ENCODE data around the gene DSC2. TPM values are rescaled to one million over a fixed set of nuclear protein-coding genes. Genes with fewer than 3 reads are reported as not detected.

The DSC2 gene
- total and polyA plus RNA-seq, 2 of the 8 experiments (the other 6 are each of a cell fraction or from before 2014, with no cell fraction given) = 4.6 to 39.7 TPM

DNA sequence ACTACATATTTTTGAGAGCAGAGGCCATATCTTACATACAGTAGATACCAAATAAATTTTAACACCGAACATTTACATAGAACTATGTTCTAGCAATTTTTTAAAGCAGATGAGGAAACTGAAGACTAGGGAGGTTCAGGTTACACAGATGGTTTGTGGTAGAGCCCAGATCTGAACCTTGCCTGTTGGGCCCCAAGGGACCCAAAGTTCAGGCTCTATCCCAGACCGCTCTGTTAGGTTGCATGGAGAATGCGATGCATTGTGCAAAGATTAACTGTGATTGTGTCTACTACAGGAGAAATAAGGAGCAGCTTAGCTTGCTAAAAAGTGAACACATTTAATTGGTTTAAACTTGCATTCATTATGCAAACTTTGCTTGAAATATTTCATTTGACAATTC is 43.3 kb downstream of the DSC2 start:
- 92% methylated on average over 3 of the region's 3 CpGs; no CpG with 5 or more reads in 1 of the 2 experiments for WGBS, 2 experiments (ENCODE audit: extremely low coverage in 1 of 2, insufficient coverage in 1 of 2, insufficient read length in 1 of 2, insufficient replicate concordance in 2 of 2, low coverage in 1 of 2, low lambda C conversion rate in 2 of 2, missing lambda C conversion rate in 1 of 2)
- H3K23ac ChIP-seq (ENCODE audit: insufficient read length) = no peak overlapping the region

More for the DNA sequence above, 43.3 kb downstream of the DSC2 start:
- peaks cover 0 to 2% of the 10 kb centered on the region in 2 experiments; a peak in 1 of 4 replicates for H3K9me3 ChIP-seq (ENCODE audit: insufficient read depth in 2 of 2, low read depth in 1 of 2, low read length in 1 of 2)
- no peak overlapping the region for H2BK20ac ChIP-seq (ENCODE audit: low read length)
- no peak overlapping the region for H3K4me3 ChIP-seq (ENCODE audit: extremely low read depth in 1 of 4, insufficient read depth in 2 of 4, low read depth in 3 of 4, low read length in 4 of 4)
- no peaks in the 10 kb centered on the region for H3K36me3 ChIP-seq (ENCODE audit: control insufficient read depth in 2 of 4, insufficient read depth in 4 of 4, low read length in 3 of 4)
- H2BK12ac ChIP-seq (ENCODE audit: low read depth, low read length) = no peak overlapping the region
- H2BK5ac ChIP-seq (ENCODE audit: low read depth, low read length) = no peak overlapping the region
- no peak overlapping the region for H3K14ac ChIP-seq (ENCODE audit: insufficient read length)
- no peak overlapping the region for H3K4me2 ChIP-seq (ENCODE audit: insufficient read depth in 1 of 2, low read depth in 2 of 2, low read length in 2 of 2)
- H2BK15ac ChIP-seq (ENCODE audit: low read length) = no peak overlapping the region
- no peak overlapping the region for H3K27ac ChIP-seq (ENCODE audit: low read depth, low read length)
- H4K91ac ChIP-seq (replicated peaks; ENCODE audit: insufficient read length, low read length) = no peak overlapping the region
- peaks cover 0 to 2% (median 0%) of the 10 kb centered on the region in 4 experiments; a peak in 1 of 7 replicates for H3K4me1 ChIP-seq (replicated peaks in 1 of 4; ENCODE audit: control insufficient read depth in 3 of 4, insufficient read depth in 4 of 4, low read length in 3 of 4)
- ChIA-PET POLR2A (ENCODE audit: partially characterized antibody) (no interaction called here), CTCF (ENCODE audit: partially characterized antibody) (interaction anchor here (1.2 to 1.3 kb wide), 2 partner anchors 88 to 366 kb away, joined by 3 read pairs; no protein-coding TSS in a partner anchor)
- no peak overlapping the region; a peak in 1 of 7 replicates for H3K9ac ChIP-seq (replicated peaks in 1 of 4; ENCODE audit: extremely low read depth in 1 of 4, low read depth in 3 of 4, low read length in 3 of 4)
- H2BK120ac ChIP-seq (replicated peaks; ENCODE audit: low read depth, low read length) = no peak overlapping the region
- no peak overlapping the region for H2AFZ ChIP-seq (ENCODE audit: low read length)
- H4K8ac ChIP-seq (ENCODE audit: extremely low read depth, insufficient read depth, low read length) = no peak overlapping the region
- no peaks in the 10 kb centered on the region for H4K20me1 ChIP-seq (replicated peaks in 1 of 2; ENCODE audit: control insufficient read depth in 1 of 2, insufficient read depth in 2 of 2, low read length in 2 of 2)
- H3K27me3 ChIP-seq (replicated peaks in 1 of 4; ENCODE audit: control insufficient read depth in 3 of 4, extremely low read depth in 1 of 4, insufficient read depth in 3 of 4, low read length in 3 of 4) = no peaks in the 10 kb centered on the region
- DNase-seq (ENCODE audit: low read depth in 1 of 2, low spot score in 2 of 2) = no peak
- no peaks in the 10 kb centered on the region for H3K79me1 ChIP-seq (ENCODE audit: low read depth, low read length)
- H3K4ac ChIP-seq (replicated peaks; ENCODE audit: insufficient read length, low read depth, low read length) = no peak overlapping the region
- no peaks in the 10 kb centered on the region for H3K79me2 ChIP-seq (ENCODE audit: control insufficient read depth in 1 of 2, insufficient read depth in 2 of 2, low read length in 2 of 2)
- H3K23me2 ChIP-seq (ENCODE audit: low read depth, low read length) = no peaks in the 10 kb centered on the region
- no peak overlapping the region for H3K56ac ChIP-seq (replicated peaks; ENCODE audit: insufficient read length, low read depth, low read length)
- no peak overlapping the region for H4K5ac ChIP-seq (ENCODE audit: insufficient read length, low read depth, low read length)
- TF ChIP-seq JUND (IDR thresholded peaks at IDR 0.05; ENCODE audit: low read length) (no peak), BRCA1 (IDR thresholded peaks at IDR 0.05; ENCODE audit: low read depth, low read length) (no peak), POLR2A (IDR thresholded peaks at IDR 0.05; ENCODE audit: control extremely low read depth in 1 of 2, low read depth in 2 of 2, low read length in 2 of 2) (no peak), HDAC6 (IDR thresholded peaks at IDR 0.05; ENCODE audit: low read depth, low read length) (no peak), RBBP5 (IDR thresholded peaks at IDR 0.05; ENCODE audit: borderline replicate concordance, low read depth, low read length) (no peak), KDM4A (IDR thresholded peaks at IDR 0.05; ENCODE audit: low read depth, low read length, severe bottlenecking) (no peak), RXRA (IDR thresholded peaks at IDR 0.05; ENCODE audit: insufficient read depth, low read depth, low read length) (no peak), SIRT6 (IDR thresholded peaks at IDR 0.05; ENCODE audit: low read length) (no peak), GTF2F1 (IDR thresholded peaks at IDR 0.05; ENCODE audit: borderline replicate concordance, low read depth, low read length) (no peak), BACH1 (IDR thresholded peaks at IDR 0.05; ENCODE audit: low read length) (no peak), SRF (IDR thresholded peaks at IDR 0.05; ENCODE audit: low read depth, low read length) (no peak), CBX5 (IDR thresholded peaks at IDR 0.05; ENCODE audit: low read depth, low read length) (no peak)
- TF ChIP-seq, protein P1, sequence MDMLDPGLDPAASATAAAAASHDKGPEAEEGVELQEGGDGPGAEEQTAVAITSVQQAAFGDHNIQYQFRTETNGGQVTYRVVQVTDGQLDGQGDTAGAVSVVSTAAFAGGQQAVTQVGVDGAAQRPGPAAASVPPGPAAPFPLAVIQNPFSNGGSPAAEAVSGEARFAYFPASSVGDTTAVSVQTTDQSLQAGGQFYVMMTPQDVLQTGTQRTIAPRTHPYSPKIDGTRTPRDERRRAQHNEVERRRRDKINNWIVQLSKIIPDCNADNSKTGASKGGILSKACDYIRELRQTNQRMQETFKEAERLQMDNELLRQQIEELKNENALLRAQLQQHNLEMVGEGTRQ (IDR thresholded peaks at IDR 0.05; ENCODE audit: low read length) = no peak
- no peak for FAIRE-seq
- H3K18ac ChIP-seq (ENCODE audit: extremely low read depth, low read length) = no peak overlapping the region
- no peak overlapping the region for H2AK5ac ChIP-seq (ENCODE audit: low read depth, low read length)

All from H1 (cell line).